ENCODE results near the gene PDE10A.
"Not testable (repeated sequence)": the region's sequence is repeated elsewhere in the genome, so short reads cannot be mapped to it uniquely, and the experiment has no call there.

The PDE10A gene

DNA sequence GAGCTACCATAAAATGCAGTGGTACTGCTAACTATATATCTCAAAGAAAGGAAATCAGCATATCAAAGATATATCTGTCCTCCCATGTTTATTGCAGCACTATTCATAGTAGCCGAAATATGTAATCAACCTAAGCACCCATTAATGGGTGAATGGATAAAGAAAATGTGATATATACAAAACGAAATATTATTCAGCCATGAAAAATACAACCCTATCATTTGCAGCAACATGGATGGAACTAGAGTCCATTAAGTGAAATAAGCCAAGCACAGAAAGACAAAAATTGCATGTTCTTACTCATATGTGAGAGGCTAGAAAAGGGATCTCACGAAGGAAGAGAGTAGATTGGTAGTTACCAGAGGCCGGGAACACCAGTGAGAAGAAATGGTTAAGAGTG lies 126.1 kb downstream of the PDE10A start:
- no peaks in the 10 kb centered on the region for H3K27me3 ChIP-seq (ENCODE audit: control insufficient read depth, insufficient read depth, low read length)
- no peaks in the 10 kb centered on the region for H3K36me3 ChIP-seq (ENCODE audit: control insufficient read depth, insufficient read depth, low read length)

DNA sequence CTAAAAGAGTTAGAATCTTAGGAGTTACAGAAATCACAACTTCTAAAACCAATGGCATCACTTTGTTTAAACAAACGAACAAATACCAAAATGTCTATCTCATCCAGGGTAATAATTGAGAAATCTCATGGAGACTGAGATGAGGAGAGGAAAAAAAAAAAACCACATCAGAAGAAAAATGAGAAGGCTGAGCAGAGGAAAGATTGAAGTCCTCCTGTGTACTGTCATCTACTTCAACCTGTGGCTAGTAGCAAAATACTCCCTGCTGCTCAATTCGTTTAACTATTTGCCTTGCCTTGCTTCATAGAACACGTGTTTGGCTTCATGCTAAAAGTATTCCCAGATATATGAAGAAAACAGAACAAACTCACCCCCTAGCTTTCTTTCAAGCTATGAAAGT lies 143.7 kb downstream of the PDE10A start:
- Histone ChIP-seq H3K27ac (ENCODE audit: low read depth, low read length) (no peak overlapping the region), H3K9ac (ENCODE audit: low read depth, low read length) (no peak overlapping the region), H3K9me3 (ENCODE audit: control insufficient read depth, insufficient read depth, low read length) (no peaks in the 10 kb centered on the region), H3K36me3 (ENCODE audit: control insufficient read depth, insufficient read depth, low read length) (no peaks in the 10 kb centered on the region), H3K27me3 (ENCODE audit: control insufficient read depth, insufficient read depth, low read length) (no peaks in the 10 kb centered on the region), H3K4me3 (ENCODE audit: low read depth, low read length) (no peak overlapping the region), H3K4me1 (ENCODE audit: control insufficient read depth, insufficient read depth, low read length) (0 out of 2 replicates have a peak, but pooled peaks cover 5% of the 10 kb centered on the region)

More for the DNA sequence above, 126.1 kb downstream of the PDE10A start:
- H3K27ac ChIP-seq (ENCODE audit: low read depth, low read length) = no peak overlapping the region
- no peaks in the 10 kb centered on the region for H3K9me3 ChIP-seq (ENCODE audit: control insufficient read depth, insufficient read depth, low read length)
- no peaks in the 10 kb centered on the region for H3K4me1 ChIP-seq (ENCODE audit: control insufficient read depth, insufficient read depth, low read length)
- no peak overlapping the region for H3K9ac ChIP-seq (ENCODE audit: low read depth, low read length)
- no peak overlapping the region for H3K4me3 ChIP-seq (ENCODE audit: low read depth, low read length)

- Histone ChIP-seq H3K27ac (ENCODE audit: low read depth, low read length) (no peak overlapping the region), H3K27me3 (ENCODE audit: control insufficient read depth, insufficient read depth, low read length) (no peaks in the 10 kb centered on the region), H3K4me3 (ENCODE audit: low read depth, low read length) (no peak overlapping the region), H3K36me3 (ENCODE audit: control insufficient read depth, insufficient read depth, low read length) (no peaks in the 10 kb centered on the region), H3K9ac (ENCODE audit: low read depth, low read length) (no peak overlapping the region), H3K9me3 (ENCODE audit: control insufficient read depth, insufficient read depth, low read length) (no peaks in the 10 kb centered on the region), H3K4me1 (ENCODE audit: control insufficient read depth, insufficient read depth, low read length) (0 out of 2 replicates have a peak, but pooled peaks cover 1% of the 10 kb centered on the region)
These were observed 146.9 kb downstream of the PDE10A start for GRCh38 chr6:165515963-165516624.

GRCh38 chr6:165514621-165515020 lies 148.4 kb downstream of the PDE10A start:
- no peaks in the 10 kb centered on the region for H3K4me1 ChIP-seq (ENCODE audit: control insufficient read depth, insufficient read depth, low read length)
- H3K27ac ChIP-seq (ENCODE audit: low read depth, low read length) = no peak overlapping the region
- H3K9ac ChIP-seq (ENCODE audit: low read depth, low read length) = no peak overlapping the region
- H3K27me3 ChIP-seq (ENCODE audit: control insufficient read depth, insufficient read depth, low read length) = no peaks in the 10 kb centered on the region
- H3K4me3 ChIP-seq (ENCODE audit: low read depth, low read length) = no peak overlapping the region
- H3K36me3 ChIP-seq (ENCODE audit: control insufficient read depth, insufficient read depth, low read length) = no peaks in the 10 kb centered on the region
- no peaks in the 10 kb centered on the region for H3K9me3 ChIP-seq (ENCODE audit: control insufficient read depth, insufficient read depth, low read length)

- Histone ChIP-seq H3K36me3 (ENCODE audit: control insufficient read depth, insufficient read depth, low read length) (no peaks in the 10 kb centered on the region), H3K4me3 (ENCODE audit: low read depth, low read length) (no peak overlapping the region), H3K9ac (ENCODE audit: low read depth, low read length) (no peak overlapping the region), H3K27ac (ENCODE audit: low read depth, low read length) (no peak overlapping the region), H3K27me3 (ENCODE audit: control insufficient read depth, insufficient read depth, low read length) (no peaks in the 10 kb centered on the region), H3K4me1 (ENCODE audit: control insufficient read depth, insufficient read depth, low read length) (no peaks in the 10 kb centered on the region), H3K9me3 (ENCODE audit: control insufficient read depth, insufficient read depth, low read length) (no peaks in the 10 kb centered on the region)
These were observed 151.2 kb downstream of the PDE10A start for GRCh38 chr6:165511807-165512206.

DNA sequence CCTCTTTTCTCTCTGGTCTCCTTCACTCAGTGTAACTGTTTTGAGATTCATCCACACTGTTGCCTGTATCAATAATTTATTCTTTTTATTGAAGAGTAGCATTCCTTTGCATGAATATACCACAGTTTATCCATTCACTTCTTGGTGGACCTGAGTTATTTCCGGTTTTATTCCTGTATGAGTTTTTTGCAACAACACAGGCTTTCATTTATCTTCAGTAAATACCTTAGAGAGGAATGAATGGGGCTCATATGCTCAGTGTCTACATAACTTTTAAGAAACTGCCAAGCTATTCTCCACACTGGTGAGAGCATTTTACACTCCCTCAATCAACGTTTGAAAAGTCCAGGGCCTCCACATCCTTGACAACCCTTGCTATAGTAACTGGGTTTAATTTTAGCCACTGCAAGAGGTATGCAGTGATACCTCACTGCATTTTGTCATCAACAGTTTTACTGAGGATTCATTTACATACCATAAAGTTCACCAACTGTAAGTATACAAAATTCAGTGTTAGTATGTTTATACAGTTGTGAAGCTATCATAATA lies 154.6 kb downstream of the PDE10A start:
- Histone ChIP-seq H3K9me3 (ENCODE audit: control insufficient read depth, insufficient read depth, low read length) (no peaks in the 10 kb centered on the region), H3K27me3 (ENCODE audit: control insufficient read depth, insufficient read depth, low read length) (no peaks in the 10 kb centered on the region), H3K36me3 (ENCODE audit: control insufficient read depth, insufficient read depth, low read length) (no peaks in the 10 kb centered on the region), H3K27ac (ENCODE audit: low read depth, low read length) (no peak overlapping the region), H3K9ac (ENCODE audit: low read depth, low read length) (no peak overlapping the region), H3K4me1 (ENCODE audit: control insufficient read depth, insufficient read depth, low read length) (no peaks in the 10 kb centered on the region), H3K4me3 (ENCODE audit: low read depth, low read length) (no peak overlapping the region)

- Histone ChIP-seq H3K4me1 (ENCODE audit: control insufficient read depth, insufficient read depth, low read length) (no peaks in the 10 kb centered on the region), H3K27ac (ENCODE audit: low read depth, low read length) (no peak overlapping the region), H3K27me3 (ENCODE audit: control insufficient read depth, insufficient read depth, low read length) (no peaks in the 10 kb centered on the region), H3K36me3 (ENCODE audit: control insufficient read depth, insufficient read depth, low read length) (no peaks in the 10 kb centered on the region), H3K9ac (ENCODE audit: low read depth, low read length) (no peak overlapping the region), H3K9me3 (ENCODE audit: control insufficient read depth, insufficient read depth, low read length) (no peaks in the 10 kb centered on the region), H3K4me3 (ENCODE audit: low read depth, low read length) (no peak overlapping the region)
These were observed 156.4 kb downstream of the PDE10A start for GRCh38 chr6:165506657-165507056.

DNA sequence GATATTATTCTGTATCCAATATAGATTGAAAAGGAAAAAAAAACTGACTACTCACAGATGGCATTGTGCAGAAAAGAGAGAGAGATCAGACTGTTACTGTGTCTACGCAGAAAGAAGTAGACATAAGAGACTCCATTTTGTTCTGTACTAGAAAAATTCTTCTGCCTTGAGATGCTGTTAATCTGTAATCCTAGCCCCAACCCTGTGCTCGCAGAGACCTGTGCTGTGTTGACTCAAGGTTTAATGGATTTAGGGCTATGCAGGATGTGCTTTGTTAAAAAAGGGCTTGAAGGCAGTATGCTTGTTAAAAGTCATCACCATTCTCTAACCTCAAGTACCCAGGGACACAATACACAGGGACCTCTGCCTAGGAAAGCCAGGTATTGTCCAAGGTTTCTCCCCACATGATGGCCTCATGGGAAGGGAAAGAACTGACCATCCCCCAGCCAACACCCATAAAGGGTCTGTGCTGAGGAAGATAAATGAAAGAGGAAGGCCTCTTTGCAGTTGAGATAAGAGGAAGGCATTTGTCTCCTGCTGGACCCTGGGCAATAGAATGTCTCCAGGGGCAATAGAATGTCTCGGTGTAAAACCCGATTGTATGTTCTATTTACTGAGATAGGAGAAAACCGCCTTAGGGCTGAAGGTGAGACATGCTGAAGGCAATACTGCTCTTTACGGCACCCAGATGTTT lies 162.7 kb downstream of the PDE10A start:
- H3K36me3 ChIP-seq (ENCODE audit: control insufficient read depth, insufficient read depth, low read length); H3K27me3 ChIP-seq (ENCODE audit: control insufficient read depth, insufficient read depth, low read length); H3K9ac ChIP-seq (ENCODE audit: low read depth, low read length): not testable (repeated sequence)

DNA sequence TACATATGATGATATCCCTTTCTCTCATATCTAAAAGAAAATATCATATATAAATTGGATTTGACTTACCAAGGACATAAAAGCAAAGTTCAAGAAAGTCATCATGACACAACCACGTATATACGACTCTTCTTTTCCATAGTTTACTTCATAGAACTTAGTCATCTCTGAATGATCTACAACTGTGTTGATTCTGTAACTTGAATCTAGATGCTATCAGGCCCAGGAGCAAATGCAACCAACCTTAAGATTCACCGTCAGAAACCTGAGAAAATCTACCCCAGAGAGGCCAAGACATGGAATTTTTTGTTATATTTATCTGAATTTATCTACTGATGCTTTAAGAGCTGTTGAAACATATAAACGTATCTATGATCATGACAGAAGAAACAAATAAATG lies 165.6 kb downstream of the PDE10A start:
- Histone ChIP-seq H3K27ac (ENCODE audit: low read depth, low read length) (no peak overlapping the region), H3K9ac (ENCODE audit: low read depth, low read length) (no peak overlapping the region)

More for the DNA sequence above, 162.7 kb downstream of the PDE10A start:
- H3K4me1 ChIP-seq (ENCODE audit: control insufficient read depth, insufficient read depth, low read length); H3K9me3 ChIP-seq (ENCODE audit: control insufficient read depth, insufficient read depth, low read length); H3K4me3 ChIP-seq (ENCODE audit: low read depth, low read length); H3K27ac ChIP-seq (ENCODE audit: low read depth, low read length): not testable (repeated sequence)

GRCh38 chr6:165488624-165489295 lies 174.3 kb downstream of the PDE10A start:
- no peaks in the 10 kb centered on the region for H3K36me3 ChIP-seq (ENCODE audit: control insufficient read depth, insufficient read depth, low read length)
- H3K4me3 ChIP-seq (ENCODE audit: low read depth, low read length) = no peak overlapping the region
- H3K27ac ChIP-seq (ENCODE audit: low read depth, low read length) = no peak overlapping the region
- H3K27me3 ChIP-seq (ENCODE audit: control insufficient read depth, insufficient read depth, low read length) = no peaks in the 10 kb centered on the region
- no peaks in the 10 kb centered on the region for H3K9me3 ChIP-seq (ENCODE audit: control insufficient read depth, insufficient read depth, low read length)
- no peak overlapping the region for H3K9ac ChIP-seq (ENCODE audit: low read depth, low read length)
- H3K4me1 ChIP-seq (ENCODE audit: control insufficient read depth, insufficient read depth, low read length) = no peaks in the 10 kb centered on the region

More for the DNA sequence above, 165.6 kb downstream of the PDE10A start:
- H3K4me3 ChIP-seq (ENCODE audit: low read depth, low read length) = no peak overlapping the region
- H3K9me3 ChIP-seq (ENCODE audit: control insufficient read depth, insufficient read depth, low read length) = no peaks in the 10 kb centered on the region
- no peaks in the 10 kb centered on the region for H3K27me3 ChIP-seq (ENCODE audit: control insufficient read depth, insufficient read depth, low read length)
- H3K36me3 ChIP-seq (ENCODE audit: control insufficient read depth, insufficient read depth, low read length) = no peaks in the 10 kb centered on the region
- no peaks in the 10 kb centered on the region; the same call in 1 of the 2 replicates for H3K4me1 ChIP-seq (ENCODE audit: control insufficient read depth, insufficient read depth, low read length)

GRCh38 chr6:165487950-165488349 lies 175.1 kb downstream of the PDE10A start:
- H3K27me3 ChIP-seq (ENCODE audit: control insufficient read depth, insufficient read depth, low read length) = no peaks in the 10 kb centered on the region
- H3K4me3 ChIP-seq (ENCODE audit: low read depth, low read length) = no peak overlapping the region
- no peaks in the 10 kb centered on the region for H3K36me3 ChIP-seq (ENCODE audit: control insufficient read depth, insufficient read depth, low read length)
- H3K27ac ChIP-seq (ENCODE audit: low read depth, low read length) = no peak overlapping the region
- H3K9ac ChIP-seq (ENCODE audit: low read depth, low read length) = no peak overlapping the region
- H3K9me3 ChIP-seq (ENCODE audit: control insufficient read depth, insufficient read depth, low read length) = no peaks in the 10 kb centered on the region
- no peaks in the 10 kb centered on the region for H3K4me1 ChIP-seq (ENCODE audit: control insufficient read depth, insufficient read depth, low read length)

Data from HUES48 (cell line).